H9 (cell line): ENCODE data around the gene C11orf87. TPM values are rescaled to one million over a fixed set of nuclear protein-coding genes. Genes with fewer than 3 reads are reported as not detected.
A peak's percentile ranks its signal among the peaks of the same experiment; 100 is the strongest.

Experiments
- DNase-seq: peaks from one replicate; pipeline ENCODE4 v3.0.0-alpha.2; 2017
- H2AFZ ChIP-seq: one replicate; pipeline ENCODE4 v1.6.1; 2013; ENCODE audit warnings: mild to moderate bottlenecking, low read length, control low read depth, moderate library complexity
- H2AK5ac ChIP-seq: 2 replicates; pipeline ENCODE4 v1.6.1; 2013; ENCODE audit warnings: low read length, control low read depth, mixed read lengths; ENCODE audit not compliant: insufficient read length
- H2BK120ac ChIP-seq: one replicate; pipeline ENCODE4 v1.6.1; 2013; ENCODE audit warnings: low read depth, mild to moderate bottlenecking, low read length, control low read depth, inconsistent platforms; ENCODE audit not compliant: poor library complexity, severe bottlenecking
- H2BK12ac ChIP-seq: 2 replicates; pipeline ENCODE4 v1.6.1; 2013; ENCODE audit warnings: low read length, control low read depth, mixed read lengths, low read depth; ENCODE audit not compliant: insufficient read length
- H2BK15ac ChIP-seq: 2 replicates; pipeline ENCODE4 v1.6.1; 2013; ENCODE audit warnings: low read depth, low read length, control low read depth
- H2BK20ac ChIP-seq: one replicate; pipeline ENCODE4 v1.6.1; 2013; ENCODE audit warnings: low read depth, mild to moderate bottlenecking, low read length, control low read depth, inconsistent platforms; ENCODE audit not compliant: poor library complexity, severe bottlenecking
- H2BK5ac ChIP-seq: 2 replicates; pipeline ENCODE4 v1.6.1; 2013; ENCODE audit warnings: low read length, control low read depth, mixed read lengths; ENCODE audit not compliant: insufficient read length
- H3K14ac ChIP-seq: 2 replicates; pipeline ENCODE4 v1.6.1; 2013; ENCODE audit warnings: low read length, control low read depth; ENCODE audit not compliant: insufficient read depth
- H3K18ac ChIP-seq: 2 replicates; pipeline ENCODE4 v1.6.1; 2013; ENCODE audit warnings: low read depth, mild to moderate bottlenecking, mixed read lengths, low read length, control low read depth; ENCODE audit not compliant: insufficient read length
- H3K23ac ChIP-seq: 2 replicates; pipeline ENCODE4 v1.6.1; 2013; ENCODE audit warnings: low read length, control low read depth, mixed read lengths, low read depth; ENCODE audit not compliant: insufficient read length
- H3K23me2 ChIP-seq: 2 replicates; pipeline ENCODE4 v1.6.1; 2013; ENCODE audit warnings: low read depth, mild to moderate bottlenecking, mixed read lengths, low read length, control low read depth; ENCODE audit not compliant: insufficient read length, poor library complexity, severe bottlenecking
- H3K27ac ChIP-seq: 2 replicates; pipeline ENCODE4 v1.5.1; 2013; ENCODE audit warnings: low read length, control low read depth, mixed read lengths, low read depth; ENCODE audit not compliant: insufficient read length
- H3K27me3 ChIP-seq: 2 replicates; pipeline ENCODE4 v1.6.1; 2013; ENCODE audit warnings: low read length, control low read depth, inconsistent platforms; ENCODE audit not compliant: insufficient read depth
- H3K4ac ChIP-seq: 2 replicates; pipeline ENCODE4 v1.6.1; 2013; ENCODE audit warnings: low read depth, mild to moderate bottlenecking, control low read depth, inconsistent platforms, low read length, moderate library complexity
- H3K4me1 ChIP-seq: 2 replicates; pipeline ENCODE4 v1.6.1; 2013; ENCODE audit warnings: low read length, control low read depth, inconsistent platforms; ENCODE audit not compliant: insufficient read depth
- H3K4me2 ChIP-seq: 2 replicates; pipeline ENCODE4 v1.6.1; 2013; ENCODE audit warnings: low read length, control low read depth, mixed read lengths; ENCODE audit not compliant: insufficient read length, insufficient read depth
- H3K56ac ChIP-seq: 2 replicates; pipeline ENCODE4 v1.6.1; 2013; ENCODE audit warnings: low read depth, mild to moderate bottlenecking, mixed read lengths, low read length, control low read depth; ENCODE audit not compliant: insufficient read length
- H3K79me1 ChIP-seq: 2 replicates; pipeline ENCODE4 v1.6.1; 2013; ENCODE audit warnings: low read depth, mild to moderate bottlenecking, moderate library complexity, low read length, control low read depth, inconsistent platforms; ENCODE audit not compliant: insufficient read depth, poor library complexity, severe bottlenecking
- H3K79me2 ChIP-seq: 2 replicates; pipeline ENCODE4 v1.6.1; 2013; ENCODE audit warnings: low read length, control low read depth, inconsistent platforms; ENCODE audit not compliant: insufficient read depth
- H3K9ac ChIP-seq: 2 replicates; pipeline ENCODE4 v1.6.1; 2013; ENCODE audit warnings: low read length, control low read depth, mixed read lengths; ENCODE audit not compliant: insufficient read length; ENCODE audit errors: extremely low read depth
- H3K9me3 ChIP-seq: one replicate; pipeline ENCODE4 v1.6.1; 2013; ENCODE audit warnings: low read depth, low read length, inconsistent platforms; ENCODE audit not compliant: control insufficient read depth
- H3T11ph ChIP-seq: one replicate; pipeline ENCODE4 v1.6.1; 2013; ENCODE audit warnings: mild to moderate bottlenecking, low read length, control low read depth, inconsistent platforms
- H4K20me1 ChIP-seq: one replicate; pipeline ENCODE4 v1.6.1; 2013; ENCODE audit not compliant: control insufficient read depth, insufficient read length, insufficient read depth
- H4K5ac ChIP-seq: 2 replicates; pipeline ENCODE4 v1.6.1; 2013; ENCODE audit warnings: low read depth, mild to moderate bottlenecking, mixed read lengths, low read length, control low read depth; ENCODE audit not compliant: insufficient read length
- H4K8ac ChIP-seq: replicated peaks from 2 replicates; pipeline ENCODE4 v1.6.1; 2013; ENCODE audit warnings: low read length, control low read depth, mixed read lengths, low read depth; ENCODE audit not compliant: insufficient read length
- H4K91ac ChIP-seq: 2 replicates; pipeline ENCODE4 v1.6.1; 2013; ENCODE audit warnings: low read depth, mild to moderate bottlenecking, moderate library complexity, mixed read lengths, low read length, control low read depth; ENCODE audit not compliant: insufficient read length
- H3K27ac Mint-ChIP-seq, 3 experiments: 2 replicates in 2 of 3; 3 replicates in 1 of 3; pipeline ENCODE4 v1.8.0; 2020 to 2021; ENCODE audit warnings: mixed read lengths in 3 of 3, mild to moderate bottlenecking in 1 of 3, moderate library complexity in 1 of 3
- H3K27me3 Mint-ChIP-seq: 2 replicates; pipeline ENCODE4 v1.8.0; 2021; ENCODE audit warnings: low read depth, mild to moderate bottlenecking, moderate library complexity, mixed read lengths
- H3K36me3 Mint-ChIP-seq, 3 experiments: 2 replicates in 2 of 3; 3 replicates in 1 of 3; pipeline ENCODE4 v1.8.0; 2020 to 2021; ENCODE audit warnings: low read depth in 3 of 3, mixed read lengths in 3 of 3; ENCODE audit not compliant: insufficient read depth in 1 of 3
- H3K4me1 Mint-ChIP-seq, 2 experiments: 2 replicates each; pipeline ENCODE4 v1.8.0; 2020; ENCODE audit warnings: mixed read lengths in 2 of 2
- H3K4me3 Mint-ChIP-seq, 2 experiments: 2 replicates in 1 of 2; 3 replicates in 1 of 2; pipeline ENCODE4 v1.8.0; 2020 to 2021; ENCODE audit warnings: mild to moderate bottlenecking in 2 of 2, mixed read lengths in 2 of 2, moderate library complexity in 1 of 2
- H3K9me3 Mint-ChIP-seq, 2 experiments: 2 replicates in 1 of 2; 3 replicates in 1 of 2; pipeline ENCODE4 v1.8.0; 2020; ENCODE audit warnings: mild to moderate bottlenecking in 2 of 2, mixed read lengths in 2 of 2, moderate library complexity in 1 of 2
- CTCF ChIP-seq: fragments of 200-600 bp; sonication (generic); conservative IDR thresholded peaks from 3 replicates; pipeline ENCODE4 v1.8.0; 2021; ENCODE audit warnings: antibody characterized with exemption, mild to moderate bottlenecking
- WGBS: extraction: QIAGEN DNeasy Blood & Tissue Kit; methylation state at CpG from one replicate; pipeline ENCODE4 v1.1.7; 2013; ENCODE audit warnings: missing lambda C conversion rate, low lambda C conversion rate, mixed read lengths; ENCODE audit not compliant: insufficient read length; ENCODE audit errors: extremely low coverage; 5-methylcytosine and 5-hydroxymethylcytosine counted together
- total RNA-seq: library from RNA; stranded (reverse); gene quantifications from 2 replicates; pipeline ENCODE4 v1.2.1, GENCODE V29; 2021

Gene C11orf87
- total RNA-seq, 1 experiment from 2014 or later = 0.11 TPM

- no peaks in the 10 kb centered on the region for H3K9me3 ChIP-seq
- H3K27me3 Mint-ChIP-seq = peaks cover 4% of the 10 kb centered on the region; the same call in 1 of the 2 replicates
These were observed 44.8 kb upstream of the C11orf87 start for GRCh38 chr11:109377039-109377742.

More at GRCh38 chr11:109377039-109377742, 44.8 kb upstream of the C11orf87 start:
- Histone ChIP-seq H3K23me2 (no peaks in the 10 kb centered on the region), H2BK5ac (no peak overlapping the region), H3K4me1 (no peaks in the 10 kb centered on the region), H2AK5ac (no peak overlapping the region), H3K56ac (no peak overlapping the region), H3K18ac (no peak overlapping the region), H3K4me2 (no peak overlapping the region), H4K20me1 (no peaks in the 10 kb centered on the region), H3K9ac (no peak overlapping the region), H3K27ac (no peak overlapping the region), H2BK20ac (no peak overlapping the region), H3K4ac (no peak overlapping the region), H3K79me2 (no peaks in the 10 kb centered on the region), H4K91ac (no peak overlapping the region), H4K8ac (no peak overlapping the region), H3K79me1 (no peaks in the 10 kb centered on the region), H3K23ac (no peak overlapping the region), H2BK120ac (no peak overlapping the region), H3K27me3 (no peaks in the 10 kb centered on the region), H3T11ph (no peak overlapping the region), H2AFZ (no peak overlapping the region), H3K14ac (no peak overlapping the region), H2BK12ac (no peak overlapping the region), H4K5ac (no peak overlapping the region), H2BK15ac (no peak overlapping the region)
- WGBS = no CpG with 5 or more reads among the region's 4 CpGs
- no peak for TF ChIP-seq CTCF
- Mint-ChIP-seq H3K36me3 (no peaks in the 10 kb centered on the region), H3K27ac (0 out of 7 replicates have a peak overlapping the region, but pooled peaks of 1 of the 3 experiments have one; percentile 23), H3K9me3 (no peaks in the 10 kb centered on the region), H3K4me1 (0 out of 4 replicates have a peak, but pooled peaks cover 0 to 4% of the 10 kb centered on the region in 2 experiments), H3K4me3 (no peak overlapping the region)
- no peak for DNase-seq
